ENCODE data around the gene BIVM. TPM values are rescaled to one million over a fixed set of nuclear protein-coding genes. Genes with fewer than 3 reads are reported as not detected.

The BIVM gene
- total RNA-seq, 2 experiments from 2014 or later = 3.4 to 4.3 TPM

GRCh38 chr13:102817907-102818306 is 19.0 kb downstream of the BIVM start:
- H3K36me3 ChIP-seq (ENCODE audit: insufficient read depth, low read length) = peaks cover 16% of the 10 kb centered on the region
- no peaks in the 10 kb centered on the region for H3K4me1 ChIP-seq (ENCODE audit: insufficient read depth, low read length)
- Mint-ChIP-seq H3K9me3 (no peaks in the 10 kb centered on the region), H3K4me1 (ENCODE audit: low read depth) (peaks cover 8% of the 10 kb centered on the region), H3K27ac (no peak overlapping the region), H3K36me3 (ENCODE audit: low read depth) (peaks cover 45% of the 10 kb centered on the region), H3K4me3 (no peak overlapping the region), H3K27me3 (no peaks in the 10 kb centered on the region)
- ATAC-seq (ENCODE audit: poor library complexity) (no peak), DNase-seq (no peak)
- ChIA-PET CTCF (no interaction called here), POLR2A (no interaction called here)
- no peak overlapping the region for H3K4me3 ChIP-seq (ENCODE audit: low read length)
- no peak overlapping the region for H3K27ac ChIP-seq (ENCODE audit: low read depth in 1 of 2, low read length in 2 of 2)
- no peaks in the 10 kb centered on the region for H3K27me3 ChIP-seq (ENCODE audit: control insufficient read depth in 1 of 2, insufficient read depth in 2 of 2, low read length in 2 of 2)
- no peak for TF ChIP-seq CTCF (IDR thresholded peaks at IDR 0.05)
- intact Hi-C loops (cut with DNase I, micrococcal nuclease) = no loop called here
- no peaks in the 10 kb centered on the region for H3K9me3 ChIP-seq (ENCODE audit: control insufficient read depth in 1 of 2, insufficient read depth in 1 of 2, low read length in 2 of 2)

- Mint-ChIP-seq H3K4me3 (no peak overlapping the region), H3K27ac (no peak overlapping the region), H3K9me3 (no peaks in the 10 kb centered on the region), H3K4me1 (ENCODE audit: low read depth) (no peaks in the 10 kb centered on the region), H3K36me3 (ENCODE audit: low read depth) (peaks cover 15% of the 10 kb centered on the region), H3K27me3 (no peaks in the 10 kb centered on the region)
- no peaks in the 10 kb centered on the region for H3K4me1 ChIP-seq (ENCODE audit: insufficient read depth, low read length)
- H3K27ac ChIP-seq (ENCODE audit: low read depth in 1 of 2, low read length in 2 of 2) = no peak overlapping the region
- intact Hi-C loops (cut with DNase I, micrococcal nuclease) = no loop called here
- no peak overlapping the region for H3K4me3 ChIP-seq (ENCODE audit: low read length)
- no peaks in the 10 kb centered on the region for H3K9me3 ChIP-seq (ENCODE audit: control insufficient read depth in 1 of 2, insufficient read depth in 1 of 2, low read length in 2 of 2)
- POLR2A ChIA-PET = no interaction called here
- CTCF ChIA-PET = no interaction called here
- no peak for ATAC-seq (ENCODE audit: poor library complexity)
- DNase-seq = no peak
- peaks cover 10% of the 10 kb centered on the region for H3K36me3 ChIP-seq (ENCODE audit: insufficient read depth, low read length)
- TF ChIP-seq CTCF (IDR thresholded peaks at IDR 0.05) = no peak
- H3K27me3 ChIP-seq (ENCODE audit: control insufficient read depth in 1 of 2, insufficient read depth in 2 of 2, low read length in 2 of 2) = no peaks in the 10 kb centered on the region
Observed at GRCh38 chr13:102825400-102825799, 26.5 kb downstream of the BIVM start.

- H3K4me1 Mint-ChIP-seq (ENCODE audit: low read depth) = no peaks in the 10 kb centered on the region
- H3K36me3 Mint-ChIP-seq (ENCODE audit: low read depth) = peaks cover 15% of the 10 kb centered on the region
- Histone ChIP-seq H3K36me3 (ENCODE audit: insufficient read depth, low read length) (peaks cover 10% of the 10 kb centered on the region), H3K4me3 (ENCODE audit: low read length) (no peak overlapping the region), H3K9me3 (ENCODE audit: control insufficient read depth in 1 of 2, insufficient read depth in 1 of 2, low read length in 2 of 2) (no peaks in the 10 kb centered on the region), H3K27me3 (ENCODE audit: control insufficient read depth in 1 of 2, insufficient read depth in 2 of 2, low read length in 2 of 2) (no peaks in the 10 kb centered on the region), H3K4me1 (ENCODE audit: insufficient read depth, low read length) (no peaks in the 10 kb centered on the region), H3K27ac (ENCODE audit: low read depth in 1 of 2, low read length in 2 of 2) (no peak overlapping the region)
- intact Hi-C loops (cut with DNase I, micrococcal nuclease) = no loop called here
- POLR2A ChIA-PET = no interaction called here
- DNase-seq (no peak), ATAC-seq (ENCODE audit: poor library complexity) (no peak)
- H3K27ac Mint-ChIP-seq = no peak overlapping the region
- CTCF ChIA-PET = no interaction called here
- no peaks in the 10 kb centered on the region for H3K9me3 Mint-ChIP-seq
- no peak overlapping the region for H3K4me3 Mint-ChIP-seq
- no peaks in the 10 kb centered on the region for H3K27me3 Mint-ChIP-seq
- TF ChIP-seq CTCF (IDR thresholded peaks at IDR 0.05) = no peak
Observed at GRCh38 chr13:102825921-102826706, 27.2 kb downstream of the BIVM start.
